Measurements from ENCODE around the gene SS18.
"Not testable (repeated sequence)": the region's sequence is repeated elsewhere in the genome, so short reads cannot be mapped to it uniquely, and the experiment has no call there.

Gene SS18, protein sequence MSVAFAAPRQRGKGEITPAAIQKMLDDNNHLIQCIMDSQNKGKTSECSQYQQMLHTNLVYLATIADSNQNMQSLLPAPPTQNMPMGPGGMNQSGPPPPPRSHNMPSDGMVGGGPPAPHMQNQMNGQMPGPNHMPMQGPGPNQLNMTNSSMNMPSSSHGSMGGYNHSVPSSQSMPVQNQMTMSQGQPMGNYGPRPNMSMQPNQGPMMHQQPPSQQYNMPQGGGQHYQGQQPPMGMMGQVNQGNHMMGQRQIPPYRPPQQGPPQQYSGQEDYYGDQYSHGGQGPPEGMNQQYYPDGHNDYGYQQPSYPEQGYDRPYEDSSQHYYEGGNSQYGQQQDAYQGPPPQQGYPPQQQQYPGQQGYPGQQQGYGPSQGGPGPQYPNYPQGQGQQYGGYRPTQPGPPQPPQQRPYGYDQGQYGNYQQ

DNA sequence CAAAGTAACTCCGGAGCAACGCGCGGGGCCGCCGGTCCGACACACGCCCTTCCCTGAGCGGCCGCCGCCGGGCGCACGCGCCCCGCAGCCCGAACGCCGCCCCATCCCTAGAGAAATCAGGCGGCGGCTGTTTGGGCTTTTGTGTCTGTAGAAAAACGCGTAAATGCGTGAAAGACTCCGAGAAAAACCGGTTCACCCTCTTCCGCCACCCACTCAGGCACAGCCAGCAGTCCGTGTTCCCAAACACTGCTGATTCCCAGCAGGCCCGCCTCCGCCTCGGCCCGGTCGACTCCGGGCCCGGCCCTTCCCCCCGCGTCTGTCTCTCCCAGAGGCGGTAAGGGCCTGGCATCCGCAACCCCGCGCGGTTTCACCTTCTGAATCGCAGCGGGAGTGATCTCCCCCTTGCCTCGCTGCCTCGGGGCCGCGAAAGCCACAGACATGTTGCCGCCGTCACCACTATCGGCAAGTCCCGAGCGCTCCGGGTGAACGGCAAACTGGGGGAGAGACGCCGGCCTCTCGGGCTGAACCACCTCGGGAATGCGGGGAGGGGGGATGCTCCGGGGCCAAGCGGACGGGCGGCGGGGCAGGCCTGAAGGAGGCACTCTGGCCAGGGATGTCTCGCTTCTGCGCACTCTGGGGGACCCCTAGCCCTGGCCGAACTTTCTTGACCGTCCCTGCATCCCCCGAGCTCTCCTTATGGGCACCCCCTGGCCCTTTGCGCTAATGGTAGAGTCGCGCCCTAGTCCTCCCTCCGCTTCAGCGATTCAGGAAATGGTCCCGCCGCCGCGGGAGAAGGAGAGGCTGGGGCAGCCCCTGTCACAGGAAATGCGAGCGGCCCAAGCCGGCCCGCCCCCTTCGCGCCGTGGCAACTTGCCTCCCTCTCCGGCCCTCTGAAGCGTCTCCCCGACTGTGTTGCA lies at the start of gene SS18:
Gene SS18, minus strand, starts transcription at position 484 of the 917 bp plus-strand sequence. Its CDS starts 44 bp downstream, at position 440.
- peak; percentile 86 for TF ChIP-seq ZFX (IDR thresholded peaks at IDR 0.05)
- TF ChIP-seq, protein P1, sequence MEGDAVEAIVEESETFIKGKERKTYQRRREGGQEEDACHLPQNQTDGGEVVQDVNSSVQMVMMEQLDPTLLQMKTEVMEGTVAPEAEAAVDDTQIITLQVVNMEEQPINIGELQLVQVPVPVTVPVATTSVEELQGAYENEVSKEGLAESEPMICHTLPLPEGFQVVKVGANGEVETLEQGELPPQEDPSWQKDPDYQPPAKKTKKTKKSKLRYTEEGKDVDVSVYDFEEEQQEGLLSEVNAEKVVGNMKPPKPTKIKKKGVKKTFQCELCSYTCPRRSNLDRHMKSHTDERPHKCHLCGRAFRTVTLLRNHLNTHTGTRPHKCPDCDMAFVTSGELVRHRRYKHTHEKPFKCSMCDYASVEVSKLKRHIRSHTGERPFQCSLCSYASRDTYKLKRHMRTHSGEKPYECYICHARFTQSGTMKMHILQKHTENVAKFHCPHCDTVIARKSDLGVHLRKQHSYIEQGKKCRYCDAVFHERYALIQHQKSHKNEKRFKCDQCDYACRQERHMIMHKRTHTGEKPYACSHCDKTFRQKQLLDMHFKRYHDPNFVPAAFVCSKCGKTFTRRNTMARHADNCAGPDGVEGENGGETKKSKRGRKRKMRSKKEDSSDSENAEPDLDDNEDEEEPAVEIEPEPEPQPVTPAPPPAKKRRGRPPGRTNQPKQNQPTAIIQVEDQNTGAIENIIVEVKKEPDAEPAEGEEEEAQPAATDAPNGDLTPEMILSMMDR (conservative IDR thresholded peaks at IDR 0.05) = no peak
- peak within 1 kb of the TSS; percentile 87 for H3K27ac ChIP-seq

DNA sequence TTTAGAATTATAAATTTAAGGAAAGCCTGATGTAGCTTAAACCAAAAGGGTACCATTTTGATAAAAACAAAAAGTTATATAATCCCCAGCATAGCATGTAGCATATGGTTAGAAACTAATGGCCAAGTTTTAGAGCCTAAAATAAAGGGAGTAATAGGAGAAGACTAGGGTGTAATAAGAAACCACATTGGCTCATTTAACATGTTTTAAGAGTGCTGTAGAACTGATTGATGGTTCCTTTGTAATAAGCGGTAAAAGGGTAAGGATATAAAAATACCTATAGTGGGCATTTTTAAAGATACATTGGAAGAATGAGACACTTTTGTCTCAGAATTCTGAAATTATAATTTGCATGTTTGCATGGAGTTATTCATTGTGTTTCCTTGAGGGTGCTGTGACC lies 45.1 kb upstream of the SS18 start:
- H3K27ac ChIP-seq = no peak overlapping the region

DNA sequence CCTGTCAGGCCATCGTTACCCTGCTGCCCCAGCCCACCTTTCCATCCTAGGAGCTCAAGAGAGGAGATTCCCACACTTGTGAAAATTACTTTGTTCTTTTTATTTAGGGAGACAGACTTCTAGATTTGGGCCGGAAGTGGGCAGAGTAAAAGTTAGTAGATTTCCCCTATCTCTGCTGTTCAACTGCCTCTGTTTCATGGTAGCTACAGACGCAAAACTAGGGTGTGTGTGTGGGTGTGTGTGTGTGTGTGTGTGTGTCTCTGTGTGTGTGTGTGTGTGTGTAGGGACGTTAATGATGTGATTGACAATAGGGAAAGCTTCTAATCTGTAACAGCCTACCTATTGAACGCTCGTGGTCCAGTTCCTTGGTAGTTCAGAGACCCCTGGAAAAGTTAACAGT lies 43.7 kb upstream of the SS18 start:
- no peak overlapping the region for H3K27ac ChIP-seq
- TF ChIP-seq ZFX (IDR thresholded peaks at IDR 0.05) = no peak

More for the DNA sequence above, 45.1 kb upstream of the SS18 start:
- no peak for TF ChIP-seq ZFX (IDR thresholded peaks at IDR 0.05)
- TF ChIP-seq, protein P1 (conservative IDR thresholded peaks at IDR 0.05) = no peak

DNA sequence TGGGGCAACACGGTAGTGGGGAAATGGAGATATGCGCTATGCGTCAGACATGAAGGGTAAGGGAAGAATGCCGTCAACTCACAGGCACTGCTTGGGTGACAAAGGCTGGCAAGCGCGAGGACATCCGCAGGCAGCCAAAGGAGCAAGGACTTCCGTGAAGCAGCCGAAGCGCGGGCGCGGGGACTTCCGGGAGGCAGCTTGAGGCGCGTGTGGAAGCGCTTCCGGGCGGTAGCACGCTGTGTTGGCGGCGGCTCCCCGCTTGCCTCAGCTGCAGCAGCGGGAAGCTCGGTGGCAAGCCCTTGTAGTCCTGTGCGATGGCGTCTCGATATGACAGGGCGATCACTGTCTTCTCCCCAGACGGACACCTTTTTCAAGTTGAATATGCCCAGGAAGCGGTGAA lies 43.2 kb upstream of the SS18 start, which contains the start of gene PSMA8:
Gene PSMA8, plus strand, starts transcription at position 218 of the 400 bp plus-strand sequence. Its CDS starts 97 bp downstream, at position 315.
- no peak within 1 kb of the TSS for H3K27ac ChIP-seq
- TF ChIP-seq, protein P1 (conservative IDR thresholded peaks at IDR 0.05) = no peak
- no peak for TF ChIP-seq ZFX (IDR thresholded peaks at IDR 0.05)

DNA sequence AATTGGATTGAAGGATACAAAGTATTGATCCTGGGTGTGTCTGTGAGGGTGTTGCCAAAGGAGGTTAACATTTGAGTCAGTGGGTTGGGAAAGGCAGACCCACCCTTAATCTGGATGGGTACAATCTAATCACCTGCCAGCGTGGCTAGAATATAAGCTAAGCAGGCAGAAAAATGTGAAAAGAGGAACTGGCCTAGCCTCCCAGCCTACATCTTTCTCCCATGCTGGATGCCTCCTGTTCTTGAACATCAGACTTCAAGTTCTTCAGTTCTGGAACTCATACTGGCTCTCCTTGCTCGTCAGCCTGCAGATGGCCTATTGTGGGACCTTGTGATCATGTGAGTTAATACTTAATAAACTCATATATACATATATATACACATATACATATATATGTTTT lies 37.8 kb upstream of the SS18 start:
- not testable (repeated sequence) for H3K27ac ChIP-seq

DNA sequence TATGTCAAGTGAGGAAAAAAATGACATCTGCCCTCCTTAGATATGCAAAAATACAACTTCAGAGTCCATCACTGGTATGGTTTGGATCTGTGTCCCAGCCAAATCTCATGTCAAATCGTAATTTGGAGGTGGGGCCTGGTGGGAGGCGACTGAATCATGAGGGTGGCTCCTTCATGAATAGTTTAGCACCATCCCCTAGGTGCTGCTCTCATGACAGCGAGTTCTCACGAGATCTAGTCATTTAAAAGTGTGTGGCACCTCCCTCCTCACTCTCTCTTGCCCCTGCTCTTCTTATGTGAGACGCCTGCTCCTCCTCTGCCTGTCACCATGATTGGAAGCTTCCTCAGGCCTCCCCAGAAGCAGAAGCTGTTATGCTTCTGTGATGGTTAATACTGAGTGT lies 37.4 kb upstream of the SS18 start:
- H3K27ac ChIP-seq = no peak overlapping the region
- TF ChIP-seq, protein P1 (conservative IDR thresholded peaks at IDR 0.05) = no peak
- no peak for TF ChIP-seq ZFX (IDR thresholded peaks at IDR 0.05)

DNA sequence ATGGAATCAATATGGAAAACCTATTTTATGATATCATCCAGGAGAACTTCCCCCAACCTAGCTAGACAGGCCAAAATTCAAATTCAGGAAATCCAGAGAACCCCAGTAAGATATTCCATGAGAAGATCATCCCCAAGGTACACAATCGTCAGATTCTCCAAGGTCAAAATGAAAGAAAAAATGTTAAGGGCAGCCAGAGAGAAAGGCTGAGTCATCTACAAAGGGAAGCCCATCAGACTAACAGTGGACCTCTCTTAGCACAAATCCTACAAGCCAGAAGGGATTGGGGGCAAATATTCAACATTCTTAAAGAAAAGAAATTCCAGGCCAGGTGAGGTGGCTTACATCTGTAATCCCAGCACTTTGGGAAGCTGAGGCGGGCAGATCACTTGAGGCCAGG lies 31.6 kb upstream of the SS18 start:
- not testable (repeated sequence) for H3K27ac ChIP-seq

DNA sequence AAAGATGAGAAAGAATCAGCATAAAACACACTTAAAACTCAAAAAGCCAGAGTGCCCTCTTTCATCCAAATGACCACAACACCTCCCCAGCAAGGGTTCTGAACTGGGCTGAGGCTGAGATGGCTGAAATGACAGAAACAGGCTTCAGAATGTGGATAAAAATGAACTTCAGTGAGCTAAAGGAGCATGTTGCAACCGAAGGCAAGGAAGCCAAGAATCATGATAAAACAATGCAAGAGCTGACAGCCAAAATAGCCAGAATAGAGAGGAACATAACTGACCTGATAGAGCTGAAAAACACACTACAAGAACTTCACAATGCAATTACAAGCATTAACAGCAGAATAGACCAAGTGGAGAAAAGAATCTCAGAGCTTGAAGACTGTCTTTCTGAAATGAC lies 31.1 kb upstream of the SS18 start:
- H3K27ac ChIP-seq = no peak overlapping the region
- TF ChIP-seq ZFX (IDR thresholded peaks at IDR 0.05) = no peak
- TF ChIP-seq, protein P1 (conservative IDR thresholded peaks at IDR 0.05) = no peak

Measured in C4-2B (cell line).